SU-DHL-6 (cell line): ENCODE data around the gene CDH1.

Experiments
- EZH2phosphoT487 ChIP-seq: fragments of 200-600 bp; sonication (generic), shearing (Covaris generic); conservative IDR thresholded peaks from 2 replicates; pipeline ENCODE4 v1.6.1; 2018; ENCODE audit warnings: mild to moderate bottlenecking, antibody characterized with exemption, low read length, moderate library complexity, mixed read lengths
- TF ChIP-seq, protein P1 (sequence below): fragments of 200-600 bp; sonication (generic); IDR thresholded peaks from one replicate; pipeline ENCODE4 v1.5.1; 2017; ENCODE audit warnings: antibody characterized with exemption, mild to moderate bottlenecking, low read length, moderate library complexity; ENCODE audit not compliant: insufficient read depth, poor library complexity, severe bottlenecking

DNA sequence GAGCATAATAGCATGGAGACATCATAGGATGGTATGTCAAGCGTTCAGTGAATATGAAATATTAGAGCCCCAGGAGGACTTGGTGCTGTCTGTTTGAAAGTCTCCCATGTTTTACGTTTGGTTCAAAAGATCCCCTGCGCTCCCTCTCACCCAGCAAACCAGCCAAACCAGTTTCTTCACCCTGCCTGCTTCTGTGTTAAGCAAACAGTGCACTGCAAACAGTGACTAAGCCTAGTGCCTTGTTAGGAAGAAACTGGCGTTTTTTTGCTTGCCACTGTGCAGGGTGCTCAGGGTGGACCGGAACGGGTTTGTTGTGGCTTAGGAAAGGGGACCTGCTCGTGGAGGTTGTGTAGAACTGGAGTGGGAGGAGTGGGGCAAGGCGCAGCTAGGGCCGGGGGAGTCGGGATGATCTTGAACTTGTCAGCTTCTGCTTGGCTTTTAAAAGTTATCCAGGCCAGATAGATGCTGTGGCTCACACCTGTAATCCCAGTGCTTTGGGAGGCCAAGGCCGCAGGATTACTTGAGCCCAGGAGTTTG lies 7.7 kb downstream of the CDH1 start:
- TF ChIP-seq, protein P1, sequence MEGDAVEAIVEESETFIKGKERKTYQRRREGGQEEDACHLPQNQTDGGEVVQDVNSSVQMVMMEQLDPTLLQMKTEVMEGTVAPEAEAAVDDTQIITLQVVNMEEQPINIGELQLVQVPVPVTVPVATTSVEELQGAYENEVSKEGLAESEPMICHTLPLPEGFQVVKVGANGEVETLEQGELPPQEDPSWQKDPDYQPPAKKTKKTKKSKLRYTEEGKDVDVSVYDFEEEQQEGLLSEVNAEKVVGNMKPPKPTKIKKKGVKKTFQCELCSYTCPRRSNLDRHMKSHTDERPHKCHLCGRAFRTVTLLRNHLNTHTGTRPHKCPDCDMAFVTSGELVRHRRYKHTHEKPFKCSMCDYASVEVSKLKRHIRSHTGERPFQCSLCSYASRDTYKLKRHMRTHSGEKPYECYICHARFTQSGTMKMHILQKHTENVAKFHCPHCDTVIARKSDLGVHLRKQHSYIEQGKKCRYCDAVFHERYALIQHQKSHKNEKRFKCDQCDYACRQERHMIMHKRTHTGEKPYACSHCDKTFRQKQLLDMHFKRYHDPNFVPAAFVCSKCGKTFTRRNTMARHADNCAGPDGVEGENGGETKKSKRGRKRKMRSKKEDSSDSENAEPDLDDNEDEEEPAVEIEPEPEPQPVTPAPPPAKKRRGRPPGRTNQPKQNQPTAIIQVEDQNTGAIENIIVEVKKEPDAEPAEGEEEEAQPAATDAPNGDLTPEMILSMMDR = no peak
- no peak for TF ChIP-seq EZH2phosphoT487
